Raji (cell line): Measurements from ENCODE around the gene OR5A1.

Source experiments
- POLR2A ChIP-seq: IDR thresholded peaks from 2 replicates; pipeline ENCODE4 v1.6.1; 2011; ENCODE audit warnings: low read depth, low read length, control low read depth; ENCODE audit not compliant: insufficient read depth

The OR5A1 gene

GRCh38 chr11:59448484-59448883 is 12.2 kb downstream of the OR5A1 start:
- no peak for TF ChIP-seq POLR2A

GRCh38 chr11:59456661-59457060 is 20.4 kb downstream of the OR5A1 start, which contains the start of gene OR4D6:
Gene OR4D6, plus strand, starts transcription at chr11:59456961. Its CDS starts 0 bp downstream, at chr11:59456961.
- TF ChIP-seq POLR2A: no peak

- no peak for TF ChIP-seq POLR2A
These were observed 23.6 kb downstream of the OR5A1 start for GRCh38 chr11:59459916-59460315.

GRCh38 chr11:59463190-59463641 is 26.9 kb downstream of the OR5A1 start:
- no peak for TF ChIP-seq POLR2A

- no peak for TF ChIP-seq POLR2A
These were observed 36.7 kb downstream of the OR5A1 start, which contains the start of gene OR4D10 for GRCh38 chr11:59473015-59473414. Gene OR4D10, plus strand, starts transcription at chr11:59473315. Its CDS starts 4,115 bp downstream, at chr11:59477430.

- TF ChIP-seq POLR2A: no peak
These were observed 38.9 kb downstream of the OR5A1 start for GRCh38 chr11:59475176-59475575.

GRCh38 chr11:59479906-59480305 is 43.6 kb downstream of the OR5A1 start:
- no peak for TF ChIP-seq POLR2A

- no peak for TF ChIP-seq POLR2A
These were observed 44.1 kb downstream of the OR5A1 start for GRCh38 chr11:59480359-59480758.
